HEK293 (cell line): ENCODE data around the gene DNAH8.
A peak's percentile ranks its signal among the peaks of the same experiment; 100 is the strongest.

Experiments used
- CTCF ChIA-PET: fragments of 350-600 bp; formaldehyde crosslinking; extraction: SDS; loops from one replicate; lab custom pipeline; 2021; ENCODE audit warnings: antibody characterized with exemption; lab: Yijun Ruan, JAX
- POLR2A ChIA-PET: fragments of 300-600 bp; formaldehyde crosslinking; extraction: SDS; loops from one replicate; lab custom pipeline; 2020; ENCODE audit warnings: antibody characterized with exemption, inconsistent platforms; lab: Yijun Ruan, JAX
- H3K27ac ChIP-seq: fragments of 200-500 bp; sonication (Bioruptor generic); 2 replicates; pipeline ENCODE4 v1.5.1; 2014; ENCODE audit warnings: low read depth, low read length, control low read depth, inconsistent platforms; ENCODE audit errors: extremely low read depth
- H3K36me3 ChIP-seq, 2 experiments: fragments of 200-500 bp in 1 of 2; sonication (Bioruptor generic) in 1 of 2; 1 replicate in 1 of 2; 2 replicates in 1 of 2; pipeline ENCODE4 v1.5.1; 2014 to 2017; ENCODE audit warnings: inconsistent platforms in 2 of 2, low read length in 2 of 2; ENCODE audit not compliant: control insufficient read depth in 2 of 2, insufficient read depth in 1 of 2
- H3K4me1 ChIP-seq: fragments of 200-500 bp; sonication (Bioruptor generic); 2 replicates; pipeline ENCODE4 v1.5.1; 2014; ENCODE audit warnings: mild to moderate bottlenecking, low read length, inconsistent platforms; ENCODE audit not compliant: control insufficient read depth, insufficient read depth
- H3K4me3 ChIP-seq: 2 replicates; pipeline ENCODE4 v1.5.1; 2011; ENCODE audit warnings: low read depth, mild to moderate bottlenecking, control low read depth, low read length, moderate library complexity
- H3K9me3 ChIP-seq: fragments of 200-500 bp; sonication (Bioruptor generic); 2 replicates; pipeline ENCODE4 v1.5.1; 2014; ENCODE audit warnings: low read depth, low read length, inconsistent platforms; ENCODE audit not compliant: control insufficient read depth, insufficient read depth
- GLI4 ChIP-seq: fragments of 450-650 bp; formaldehyde crosslinking; IDR thresholded peaks from 2 replicates; pipeline ENCODE4 v1.5.1; 2016; ENCODE audit warnings: missing biosample characterization, missing genetic modification characterization
- GLIS1 ChIP-seq: fragments of 450-650 bp; formaldehyde crosslinking; IDR thresholded peaks from 2 replicates; pipeline ENCODE4 v1.5.1; 2016; ENCODE audit warnings: missing biosample characterization, missing genetic modification characterization
- MEIS1 ChIP-seq: sonication (generic); formaldehyde crosslinking; IDR thresholded peaks from 2 replicates; pipeline ENCODE4 v1.8.1; 2022; ENCODE audit warnings: missing genetic modification reagents, mild to moderate bottlenecking, borderline replicate concordance
- PATZ1 ChIP-seq: fragments of 450-650 bp; formaldehyde crosslinking; IDR thresholded peaks from 2 replicates; pipeline ENCODE4 v1.5.1; 2016; ENCODE audit warnings: missing biosample characterization, missing genetic modification characterization
- SETDB1 ChIP-seq: IDR thresholded peaks from one replicate; pipeline ENCODE4 v1.6.1; 2017; ENCODE audit warnings: mild to moderate bottlenecking, low read length, moderate library complexity, mixed read lengths; ENCODE audit not compliant: insufficient read length
- ZBTB21 ChIP-seq: fragments of 450-650 bp; formaldehyde crosslinking; IDR thresholded peaks from 2 replicates; pipeline ENCODE4 v1.5.1; 2017; ENCODE audit warnings: missing biosample characterization, missing genetic modification characterization
- ZBTB26 ChIP-seq: fragments of 450-650 bp; formaldehyde crosslinking; optimal IDR thresholded peaks from 2 replicates; pipeline ENCODE3; 2016; ENCODE audit warnings: missing biosample characterization, mild to moderate bottlenecking, missing genetic modification characterization
- ZBTB6 ChIP-seq: fragments of 450-650 bp; formaldehyde crosslinking; IDR thresholded peaks from 2 replicates; pipeline ENCODE4 v1.5.1; 2017; ENCODE audit warnings: missing biosample characterization, missing genetic modification characterization
- ZBTB7A ChIP-seq: fragments of 450-650 bp; formaldehyde crosslinking; IDR thresholded peaks from 2 replicates; pipeline ENCODE4 v1.5.1; 2016; ENCODE audit warnings: low read depth, missing biosample characterization, missing genetic modification characterization
- ZBTB8A ChIP-seq: fragments of 450-650 bp; formaldehyde crosslinking; IDR thresholded peaks from 2 replicates; pipeline ENCODE4 v1.5.1; 2016; ENCODE audit warnings: missing biosample characterization, missing genetic modification characterization
- ZEB2 ChIP-seq: fragments of 450-650 bp; formaldehyde crosslinking; IDR thresholded peaks from 2 replicates; pipeline ENCODE4 v1.5.1; 2016; ENCODE audit warnings: missing biosample characterization, missing genetic modification characterization
- ZNF121 ChIP-seq: fragments of 450-650 bp; formaldehyde crosslinking; IDR thresholded peaks from 2 replicates; pipeline ENCODE4 v1.5.1; 2016; ENCODE audit warnings: missing biosample characterization, missing genetic modification characterization
- ZNF211 ChIP-seq: fragments of 450-650 bp; formaldehyde crosslinking; IDR thresholded peaks from 2 replicates; pipeline ENCODE4 v1.5.1; 2016; ENCODE audit warnings: low read depth, missing biosample characterization, missing genetic modification characterization
- ZNF223 ChIP-seq: fragments of 450-650 bp; formaldehyde crosslinking; IDR thresholded peaks from 2 replicates; pipeline ENCODE4 v1.5.1; 2016; ENCODE audit warnings: missing biosample characterization, missing genetic modification characterization
- ZNF239 ChIP-seq: fragments of 450-650 bp; formaldehyde crosslinking; IDR thresholded peaks from 2 replicates; pipeline ENCODE4 v1.5.1; 2016; ENCODE audit warnings: missing biosample characterization, missing genetic modification characterization
- ZNF26 ChIP-seq: fragments of 450-650 bp; formaldehyde crosslinking; IDR thresholded peaks from 2 replicates; pipeline ENCODE4 v1.5.1; 2016; ENCODE audit warnings: missing biosample characterization, missing genetic modification characterization
- ZNF350 ChIP-seq: fragments of 450-650 bp; formaldehyde crosslinking; IDR thresholded peaks from 2 replicates; pipeline ENCODE4 v1.5.0; 2017; ENCODE audit warnings: missing biosample characterization, mild to moderate bottlenecking, missing genetic modification characterization
- ZNF398 ChIP-seq: fragments of 450-650 bp; formaldehyde crosslinking; IDR thresholded peaks from 2 replicates; pipeline ENCODE4 v1.5.1; 2017; ENCODE audit warnings: missing biosample characterization, missing genetic modification characterization
- ZNF571 ChIP-seq: fragments of 450-650 bp; formaldehyde crosslinking; IDR thresholded peaks from 2 replicates; pipeline ENCODE4 v1.5.0; 2017; ENCODE audit warnings: missing biosample characterization, missing genetic modification characterization
- ZNF600 ChIP-seq: fragments of 450-650 bp; formaldehyde crosslinking; IDR thresholded peaks from 2 replicates; pipeline ENCODE4 v1.5.1; 2016; ENCODE audit warnings: missing biosample characterization, missing genetic modification characterization
- ZNF624 ChIP-seq: fragments of 450-650 bp; formaldehyde crosslinking; IDR thresholded peaks from 2 replicates; pipeline ENCODE4 v1.5.1; 2017; ENCODE audit warnings: missing biosample characterization, missing genetic modification characterization
- ZNF654 ChIP-seq: fragments of 450-650 bp; formaldehyde crosslinking; IDR thresholded peaks from 2 replicates; pipeline ENCODE4 v1.5.1; 2016; ENCODE audit warnings: low read depth, missing biosample characterization, missing genetic modification characterization
- ZNF658 ChIP-seq: fragments of 450-650 bp; formaldehyde crosslinking; IDR thresholded peaks from 2 replicates; pipeline ENCODE4; 2016; ENCODE audit warnings: missing biosample characterization, missing genetic modification characterization
- ZNF677 ChIP-seq: fragments of 450-650 bp; IDR thresholded peaks from 2 replicates; pipeline ENCODE4 v1.5.0; 2018; ENCODE audit warnings: missing biosample characterization, mild to moderate bottlenecking, missing genetic modification characterization, moderate library complexity
- ZNF692 ChIP-seq: fragments of 450-650 bp; formaldehyde crosslinking; IDR thresholded peaks from 2 replicates; pipeline ENCODE4 v1.5.1; 2016; ENCODE audit warnings: missing biosample characterization, missing genetic modification characterization
- ZNF701 ChIP-seq: fragments of 450-650 bp; formaldehyde crosslinking; IDR thresholded peaks from 2 replicates; pipeline ENCODE4 v1.5.1; 2016; ENCODE audit warnings: missing biosample characterization, missing genetic modification characterization
- ZNF76 ChIP-seq: fragments of 450-650 bp; formaldehyde crosslinking; IDR thresholded peaks from 2 replicates; pipeline ENCODE4; 2016; ENCODE audit warnings: low read depth, missing biosample characterization, missing genetic modification characterization, borderline replicate concordance
- ZNF768 ChIP-seq: fragments of 450-650 bp; formaldehyde crosslinking; IDR thresholded peaks from 2 replicates; pipeline ENCODE4 v1.5.1; 2018; ENCODE audit warnings: missing biosample characterization, mild to moderate bottlenecking, missing genetic modification characterization
- ZSCAN16 ChIP-seq: fragments of 450-650 bp; formaldehyde crosslinking; IDR thresholded peaks from 2 replicates; pipeline ENCODE4 v1.5.1; 2016; ENCODE audit warnings: missing biosample characterization, missing genetic modification characterization

The DNAH8 gene

GRCh38 chr6:39059496-39060310 lies 344.6 kb downstream of the DNAH8 start:
- Histone ChIP-seq H3K9me3 (no peaks in the 10 kb centered on the region), H3K4me1 (peaks cover 27% of the 10 kb centered on the region), H3K36me3 (no peaks in the 10 kb centered on the region), H3K4me3 (no peak overlapping the region), H3K27ac (peak overlapping the region; percentile 66)
- CTCF ChIA-PET = interaction anchor here (0.7 to 1.7 kb wide), 6 partner anchors 8 to 1408 kb away, joined by 3 to 7 read pairs (median 3); no protein-coding TSS in a partner anchor
- POLR2A ChIA-PET = no interaction called here
- TF ChIP-seq ZNF624 (tag by site-specific recombination) (no peak), PATZ1 (tag by site-specific recombination) (no peak; the same call in none of the 2 replicates), MEIS1 (CRISPR knock-in tag) (no peak), ZBTB6 (tag by site-specific recombination) (0 out of 2 replicates have a peak, but pooled peaks have one; percentile 15), ZNF677 (no peak), ZBTB7A (tag by site-specific recombination) (no peak), ZNF571 (tag by site-specific recombination) (no peak), ZNF211 (tag by site-specific recombination) (no peak), ZNF26 (tag by site-specific recombination) (no peak), ZNF768 (tag by site-specific recombination) (peak; percentile 8; the same call in 1 of the 2 replicates), ZBTB21 (no peak), GLIS1 (tag by site-specific recombination) (peak; percentile 100), ZBTB8A (tag by site-specific recombination) (peak; percentile 91), ZNF600 (tag by site-specific recombination) (no peak), ZSCAN16 (tag by site-specific recombination) (no peak), ZNF398 (tag by site-specific recombination) (no peak; the same call in 1 of the 2 replicates), ZNF239 (tag by site-specific recombination) (no peak), ZNF658 (tag by site-specific recombination) (no peak), ZBTB26 (tag by site-specific recombination) (no peak), GLI4 (tag by site-specific recombination) (no peak), ZNF76 (tag by site-specific recombination) (no peak), ZNF121 (tag by site-specific recombination) (peak; percentile 78), ZNF654 (tag by site-specific recombination) (no peak), SETDB1 (no peak), ZEB2 (tag by site-specific recombination) (0 out of 2 replicates have a peak, but pooled peaks have one; percentile 32), ZNF350 (no peak), ZNF701 (tag by site-specific recombination) (no peak), ZNF692 (tag by site-specific recombination) (peak; percentile 77), ZNF223 (tag by site-specific recombination) (no peak)
